ENCODE measurements around the gene THAP12. TPM values are rescaled to one million over a fixed set of nuclear protein-coding genes. Genes with fewer than 3 reads are reported as not detected.

Gene THAP12
- total and polyA plus RNA-seq, 2 donors from 2014 or later, result 19.5 to 39.3 TPM

DNA sequence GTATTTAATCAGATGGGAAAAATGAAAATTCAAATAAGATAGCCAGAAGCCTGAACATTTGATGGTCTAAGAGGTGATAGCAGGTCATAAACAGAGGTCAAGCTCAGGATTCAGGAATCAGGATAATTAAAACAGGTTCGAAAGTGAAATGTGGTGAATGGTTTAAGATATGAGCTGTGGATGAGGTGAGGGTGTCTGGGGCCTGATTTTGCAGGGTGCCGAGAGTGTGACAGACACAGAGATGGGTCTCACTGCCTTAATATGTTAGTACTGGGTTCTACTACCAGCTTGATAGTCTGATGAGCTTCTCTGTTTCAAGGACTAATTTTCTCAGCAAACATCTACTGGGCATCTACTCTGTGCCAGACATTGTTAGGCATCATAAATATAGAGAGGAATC lies 44.0 kb upstream of the THAP12 start:
- FAIRE-seq (no peak), DNase-seq (no peak)
- Histone ChIP-seq H3K9ac (ENCODE audit: low read length in 3 of 3) (no peak overlapping the region), H3K36me3 (ENCODE audit: control insufficient read depth in 2 of 3, insufficient read depth in 3 of 3, low read length in 3 of 3) (no peaks in the 10 kb centered on the region), H3K4me1 (ENCODE audit: control insufficient read depth in 2 of 3, insufficient read depth in 2 of 3, low read depth in 1 of 3, low read length in 3 of 3) (peaks cover 0 to 8% (median 0%) of the 10 kb centered on the region in 3 donors), H3K9me3 (ENCODE audit: control insufficient read depth in 2 of 3, insufficient read depth in 1 of 3, low read length in 3 of 3) (no peaks in the 10 kb centered on the region), H3K4me3 (ENCODE audit: low read length in 3 of 3) (no peak overlapping the region), H3K27ac (ENCODE audit: low read depth in 2 of 2, low read length in 2 of 2) (no peak overlapping the region), H3K27me3 (ENCODE audit: control insufficient read depth, insufficient read depth, low read length) (no peaks in the 10 kb centered on the region)
- intact Hi-C loops (cut with DNase I), result no loop called here
- TF ChIP-seq CTCF (IDR thresholded peaks at IDR 0.05; ENCODE audit: borderline replicate concordance, extremely low read depth, insufficient read depth), result no peak

- FAIRE-seq (no peak), DNase-seq (no peak)
- Histone ChIP-seq H3K9me3 (ENCODE audit: control insufficient read depth in 2 of 3, insufficient read depth in 1 of 3, low read length in 3 of 3) (no peaks in the 10 kb centered on the region), H3K27ac (ENCODE audit: low read depth in 2 of 2, low read length in 2 of 2) (no peak overlapping the region), H3K9ac (ENCODE audit: low read length in 3 of 3) (no peak overlapping the region), H3K4me1 (ENCODE audit: control insufficient read depth in 2 of 3, insufficient read depth in 2 of 3, low read depth in 1 of 3, low read length in 3 of 3) (peaks cover 0 to 8% (median 0%) of the 10 kb centered on the region in 3 donors), H3K27me3 (ENCODE audit: control insufficient read depth, insufficient read depth, low read length) (no peaks in the 10 kb centered on the region), H3K4me3 (ENCODE audit: low read length in 3 of 3) (no peak overlapping the region), H3K36me3 (ENCODE audit: control insufficient read depth in 2 of 3, insufficient read depth in 3 of 3, low read length in 3 of 3) (no peaks in the 10 kb centered on the region)
- no peak for TF ChIP-seq CTCF (IDR thresholded peaks at IDR 0.05; ENCODE audit: borderline replicate concordance, extremely low read depth, insufficient read depth)
- intact Hi-C loops (cut with DNase I), result no loop called here
Measured at GRCh38 chr11:76424379-76424778, 43.4 kb upstream of the THAP12 start.

- no peak overlapping the region for H3K4me3 ChIP-seq (ENCODE audit: low read length in 3 of 3)
- H3K4me1 ChIP-seq (ENCODE audit: control insufficient read depth in 2 of 3, insufficient read depth in 2 of 3, low read depth in 1 of 3, low read length in 3 of 3), result no peaks in the 10 kb centered on the region
- intact Hi-C loops (cut with DNase I), result no loop called here
- peak; percentile 25 for TF ChIP-seq CTCF (IDR thresholded peaks at IDR 0.05; ENCODE audit: borderline replicate concordance, extremely low read depth, insufficient read depth)
- H3K9ac ChIP-seq (ENCODE audit: low read length in 3 of 3), result no peak overlapping the region
- DNase-seq, result no peak
- H3K36me3 ChIP-seq (ENCODE audit: control insufficient read depth in 2 of 3, insufficient read depth in 3 of 3, low read length in 3 of 3), result no peaks in the 10 kb centered on the region
- no peak for FAIRE-seq
- no peaks in the 10 kb centered on the region for H3K27me3 ChIP-seq (ENCODE audit: control insufficient read depth, insufficient read depth, low read length)
- no peak overlapping the region for H3K27ac ChIP-seq (ENCODE audit: low read depth in 2 of 2, low read length in 2 of 2)
- H3K9me3 ChIP-seq (ENCODE audit: control insufficient read depth in 2 of 3, insufficient read depth in 1 of 3, low read length in 3 of 3), result no peaks in the 10 kb centered on the region
Measured at GRCh38 chr11:76419896-76420295, 39.0 kb upstream of the THAP12 start.

GRCh38 chr11:76415073-76415472 lies 34.1 kb upstream of the THAP12 start:
- H3K4me1 ChIP-seq (ENCODE audit: control insufficient read depth in 2 of 3, insufficient read depth in 2 of 3, low read depth in 1 of 3, low read length in 3 of 3), result no peaks in the 10 kb centered on the region
- no peak overlapping the region for H3K9ac ChIP-seq (ENCODE audit: low read length in 3 of 3)
- no peaks in the 10 kb centered on the region for H3K36me3 ChIP-seq (ENCODE audit: control insufficient read depth in 2 of 3, insufficient read depth in 3 of 3, low read length in 3 of 3)
- TF ChIP-seq CTCF (IDR thresholded peaks at IDR 0.05; ENCODE audit: borderline replicate concordance, extremely low read depth, insufficient read depth), result no peak
- intact Hi-C loops (cut with DNase I), result no loop called here
- no peaks in the 10 kb centered on the region for H3K9me3 ChIP-seq (ENCODE audit: control insufficient read depth in 2 of 3, insufficient read depth in 1 of 3, low read length in 3 of 3)
- H3K4me3 ChIP-seq (ENCODE audit: low read length in 3 of 3), result no peak overlapping the region
- FAIRE-seq (no peak), DNase-seq (no peak)
- H3K27me3 ChIP-seq (ENCODE audit: control insufficient read depth, insufficient read depth, low read length), result no peaks in the 10 kb centered on the region
- no peak overlapping the region for H3K27ac ChIP-seq (ENCODE audit: low read depth in 2 of 2, low read length in 2 of 2)

Data from kidney (tissue), 14 donors.